Activated CD4-positive, alpha-beta T cell treated with anti-CD3 and anti-CD28 coated beads, Interleukin-2, amount 10 ng/mL, durations not matched to agents 7 days and 5 days (primary cell): ENCODE data around the gene UBAC1. TPM values are rescaled to one million over a fixed set of nuclear protein-coding genes. Genes with fewer than 3 reads are reported as not detected.
"Not testable (repeated sequence)": the region's sequence is repeated elsewhere in the genome, so short reads cannot be mapped to it uniquely, and the experiment has no call there.

ENCODE experiments used
- CTCF ChIA-PET: fragments of 350-600 bp; sonication (Branson Sonifier 250); formaldehyde crosslinking; loops from one replicate; lab custom pipeline; 2021; ENCODE audit warnings: antibody characterized with exemption; lab: Charles Lee
- POLR2A ChIA-PET: fragments of 350-600 bp; sonication (Branson Sonifier 250); formaldehyde crosslinking; loops from one replicate; lab custom pipeline; 2021; ENCODE audit warnings: antibody characterized with exemption; lab: Charles Lee
- DNase-seq: peaks from one replicate; pipeline ENCODE4 v3.0.0-alpha.2; 2020
- H3K27ac Mint-ChIP-seq: one replicate; pipeline ENCODE4 v1.8.0; 2021; ENCODE audit warnings: mild to moderate bottlenecking, moderate library complexity, mixed read lengths
- H3K27me3 Mint-ChIP-seq: one replicate; pipeline ENCODE4 v1.8.0; 2021; ENCODE audit warnings: mixed read lengths
- H3K36me3 Mint-ChIP-seq: one replicate; pipeline ENCODE4 v1.8.0; 2021; ENCODE audit warnings: low read depth, mixed read lengths
- H3K4me1 Mint-ChIP-seq: one replicate; pipeline ENCODE4 v1.8.0; 2021; ENCODE audit warnings: mixed read lengths
- H3K4me3 Mint-ChIP-seq: one replicate; pipeline ENCODE4 v1.8.0; 2021; ENCODE audit warnings: mild to moderate bottlenecking, moderate library complexity, mixed read lengths
- H3K9me3 Mint-ChIP-seq: one replicate; pipeline ENCODE4 v1.8.0; 2021; ENCODE audit warnings: mixed read lengths
- total RNA-seq, 2 experiments: library from RNA; stranded (reverse); gene quantifications; one replicate each; pipeline ENCODE4 v1.2.3, GENCODE V29; 2021

UBAC1 gene
- total RNA-seq, 2 experiments from 2014 or later, result 29.7 to 32.6 TPM

DNA sequence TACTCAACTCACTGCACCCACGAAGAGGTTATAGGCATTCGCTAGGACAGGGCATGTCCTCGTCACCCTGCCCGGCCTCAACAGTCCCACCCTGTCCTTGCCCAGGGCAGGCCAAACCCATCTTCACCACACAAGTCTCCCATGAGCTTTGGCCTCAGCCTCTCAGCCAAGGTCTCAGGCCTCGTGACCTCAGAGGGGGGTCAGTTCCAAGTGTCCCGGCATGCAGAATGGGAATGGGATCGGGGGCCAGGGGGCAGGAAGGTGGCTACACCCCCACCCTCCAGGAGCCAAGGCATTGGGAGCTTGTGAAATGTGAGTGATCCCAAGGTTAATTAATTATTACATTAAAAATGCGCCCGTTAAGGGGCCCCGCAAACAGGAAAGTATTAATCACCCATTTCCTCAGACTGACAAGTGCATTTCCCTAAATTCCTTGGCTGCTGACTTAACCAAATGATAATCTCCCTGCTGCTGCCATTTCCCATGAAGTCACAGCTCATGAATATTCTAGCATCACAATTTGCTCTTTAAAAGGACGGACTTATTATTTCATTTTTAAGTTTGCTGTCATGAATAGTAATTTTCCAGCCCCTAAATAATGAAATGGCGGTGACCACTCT, 8.0 kb upstream of the UBAC1 start:
- DNase-seq, result no peak
- Mint-ChIP-seq H3K9me3 (no peaks in the 10 kb centered on the region), H3K27ac (no peak overlapping the region), H3K27me3 (no peaks in the 10 kb centered on the region), H3K4me1 (peaks cover 17% of the 10 kb centered on the region), H3K4me3 (no peak overlapping the region), H3K36me3 (no peaks in the 10 kb centered on the region)
- CTCF ChIA-PET, result interaction anchor here (0.6 to 0.8 kb wide), 2 partner anchors 66 to 277 kb away, joined by 3 read pairs; no protein-coding TSS in a partner anchor
- POLR2A ChIA-PET, result no interaction called here

DNA sequence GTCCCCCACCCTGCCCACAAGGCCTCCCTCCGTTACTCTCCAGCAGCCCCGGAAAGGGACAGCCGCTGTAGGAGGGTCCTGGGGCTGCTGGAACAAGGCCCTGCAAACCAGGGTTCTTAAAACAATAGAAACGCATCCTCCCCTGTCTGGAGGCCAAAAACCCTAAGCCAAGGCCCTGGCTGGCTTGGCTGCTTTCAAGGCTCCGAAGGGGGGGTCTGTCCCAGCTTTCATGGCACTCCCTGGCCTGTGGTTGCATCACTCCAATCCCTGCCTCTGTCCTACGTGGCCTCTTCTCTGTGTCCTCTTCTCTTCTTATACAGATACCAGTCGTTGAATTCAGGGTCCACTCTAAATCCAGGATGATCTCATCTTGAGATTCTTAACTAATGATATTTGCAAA, 7.4 kb upstream of the UBAC1 start:
- H3K27ac Mint-ChIP-seq, result no peak overlapping the region
- POLR2A ChIA-PET, result no interaction called here
- no peaks in the 10 kb centered on the region for H3K27me3 Mint-ChIP-seq
- H3K4me1 Mint-ChIP-seq, result peaks cover 12% of the 10 kb centered on the region
- no peak for DNase-seq
- no peak overlapping the region for H3K4me3 Mint-ChIP-seq
- no peaks in the 10 kb centered on the region for H3K36me3 Mint-ChIP-seq
- no peaks in the 10 kb centered on the region for H3K9me3 Mint-ChIP-seq
- CTCF ChIA-PET, result interaction anchor here (0.6 to 1.9 kb wide), 7 partner anchors 21 to 170 kb away, joined by 3 to 6 read pairs (median 4); no protein-coding TSS in a partner anchor

DNA sequence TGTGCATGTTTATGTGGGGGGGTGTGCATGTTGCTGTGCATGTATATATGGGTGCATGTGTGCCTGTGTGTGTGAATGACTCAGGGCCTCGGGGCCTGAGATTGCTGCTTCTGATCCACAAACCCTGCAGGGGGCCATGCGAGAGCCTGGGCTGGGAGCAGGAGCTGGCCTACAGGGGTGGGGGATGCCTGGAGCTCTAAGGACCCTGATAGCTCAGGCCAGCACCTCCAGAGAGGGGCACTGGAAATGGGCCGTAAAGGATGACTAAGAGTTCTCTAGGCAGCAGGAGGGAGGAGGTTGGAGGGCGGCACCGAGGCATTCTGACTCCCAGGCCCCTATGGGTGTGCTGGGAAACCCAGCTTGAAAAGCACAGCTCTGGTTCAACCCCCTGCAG, 6.9 kb upstream of the UBAC1 start:
- Mint-ChIP-seq H3K27me3 (no peaks in the 10 kb centered on the region), H3K27ac (no peak overlapping the region), H3K4me3 (no peak overlapping the region), H3K4me1 (peaks cover 7% of the 10 kb centered on the region), H3K9me3 (no peaks in the 10 kb centered on the region), H3K36me3 (no peaks in the 10 kb centered on the region)
- ChIA-PET POLR2A (interaction anchor here (0.6 kb wide), 1 partner anchor 472 kb away, joined by 3 read pairs; no protein-coding TSS in a partner anchor), CTCF (interaction anchor here (0.6 to 1.9 kb wide), 13 partner anchors 21 to 171 kb away, joined by 3 to 8 read pairs (median 3); no protein-coding TSS in a partner anchor)
- DNase-seq, result no peak

DNA sequence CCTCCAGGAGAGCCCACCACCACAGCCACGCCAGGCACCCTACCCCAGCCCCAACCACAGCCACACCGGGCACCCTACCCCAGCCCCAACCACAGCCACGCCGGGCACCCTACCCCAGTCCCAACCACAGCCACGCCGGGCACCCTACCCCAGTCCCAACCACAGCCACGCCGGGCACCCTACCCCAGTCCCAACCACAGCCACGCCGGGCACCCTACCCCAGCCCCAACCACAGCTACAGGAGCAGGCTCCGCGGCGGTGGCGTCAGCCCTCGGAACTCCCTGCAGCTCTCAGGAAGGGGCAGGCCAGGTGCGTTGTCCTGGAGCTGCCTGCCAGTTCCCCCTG, 5.7 kb upstream of the UBAC1 start:
- DNase-seq, H3K4me1 Mint-ChIP-seq, H3K9me3 Mint-ChIP-seq, H3K27ac Mint-ChIP-seq, POLR2A ChIA-PET, H3K4me3 Mint-ChIP-seq, H3K27me3 Mint-ChIP-seq, H3K36me3 Mint-ChIP-seq: not testable (repeated sequence)
- CTCF ChIA-PET, result interaction anchor here (0.6 to 1.9 kb wide), 10 partner anchors 139 to 261 kb away, joined by 3 to 8 read pairs (median 3); no protein-coding TSS in a partner anchor

GRCh38 chr9:135965124-135965756, 4.1 kb upstream of the UBAC1 start:
- Mint-ChIP-seq H3K36me3 (no peaks in the 10 kb centered on the region), H3K4me3 (no peak overlapping the region), H3K4me1 (peaks cover 14% of the 10 kb centered on the region), H3K9me3 (no peaks in the 10 kb centered on the region), H3K27ac (no peak overlapping the region), H3K27me3 (no peaks in the 10 kb centered on the region)
- ChIA-PET CTCF (no interaction called here), POLR2A (no interaction called here)
- no peak for DNase-seq

GRCh38 chr9:135963938-135964337, 2.8 kb upstream of the UBAC1 start:
- no peak overlapping the region for H3K4me3 Mint-ChIP-seq
- CTCF ChIA-PET, result interaction anchor here (0.6 kb wide), 2 partner anchors 159 to 1939 kb away, joined by 3 read pairs; partner anchors contain the start of gene BRD3OS
- no peaks in the 10 kb centered on the region for H3K27me3 Mint-ChIP-seq
- H3K4me1 Mint-ChIP-seq, result peaks cover 24% of the 10 kb centered on the region
- DNase-seq, result no peak
- POLR2A ChIA-PET, result no interaction called here
- H3K9me3 Mint-ChIP-seq, result no peaks in the 10 kb centered on the region
- H3K36me3 Mint-ChIP-seq, result no peaks in the 10 kb centered on the region
- no peak overlapping the region for H3K27ac Mint-ChIP-seq

- H3K4me3 Mint-ChIP-seq, result no peak overlapping the region
- H3K36me3 Mint-ChIP-seq, result no peaks in the 10 kb centered on the region
- H3K27ac Mint-ChIP-seq, result no peak overlapping the region
- ChIA-PET CTCF (no interaction called here), POLR2A (no interaction called here)
- DNase-seq, result no peak
- no peaks in the 10 kb centered on the region for H3K27me3 Mint-ChIP-seq
- H3K9me3 Mint-ChIP-seq, result no peaks in the 10 kb centered on the region
- peaks cover 27% of the 10 kb centered on the region for H3K4me1 Mint-ChIP-seq
These were observed 2.2 kb upstream of the UBAC1 start for GRCh38 chr9:135963338-135963737.

DNA sequence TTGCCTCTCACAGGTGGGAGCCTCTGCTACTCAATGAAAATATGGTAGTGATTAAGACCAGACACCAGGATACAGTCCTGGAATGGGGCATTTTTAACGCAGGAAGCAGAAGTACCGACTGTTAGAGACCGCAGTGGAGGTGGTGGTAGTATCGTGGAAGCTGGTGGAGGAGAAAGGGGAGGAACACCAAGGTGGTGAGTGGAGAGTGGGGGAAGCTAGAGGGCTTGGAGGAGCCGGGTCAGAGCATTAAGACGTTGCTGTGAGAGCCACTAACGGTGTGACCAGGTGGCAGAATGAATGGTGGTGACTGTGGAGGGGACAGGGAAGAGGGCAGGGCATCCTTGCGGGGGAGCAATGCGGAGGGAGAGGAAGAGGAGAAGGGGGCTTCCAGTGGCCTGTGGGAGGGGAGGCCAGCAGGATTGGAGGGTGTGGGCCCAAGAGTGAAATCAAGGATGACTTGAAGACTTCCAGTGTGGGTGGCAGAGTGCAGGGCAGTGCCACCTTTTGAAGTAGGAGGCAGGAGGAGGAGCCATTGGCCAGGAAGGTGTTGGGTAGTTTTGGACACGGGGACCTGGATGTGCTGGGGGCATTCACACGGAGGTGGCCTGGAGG, 1.6 kb upstream of the UBAC1 start:
- ChIA-PET POLR2A (no interaction called here), CTCF (no interaction called here)

GRCh38 chr9:135961811-135962695, 880 bp upstream of the UBAC1 start:
- Mint-ChIP-seq H3K36me3 (no peaks in the 10 kb centered on the region), H3K9me3 (no peaks in the 10 kb centered on the region), H3K27ac (peak overlapping the region; percentile 67), H3K27me3 (no peaks in the 10 kb centered on the region), H3K4me1 (peaks cover 21% of the 10 kb centered on the region), H3K4me3 (peak overlapping the region; percentile 64)
- ChIA-PET CTCF (interaction anchor here (0.7 to 1.7 kb wide), 5 partner anchors 8 to 401 kb away, joined by 3 to 4 read pairs (median 3); no protein-coding TSS in a partner anchor), POLR2A (no interaction called here)
- DNase-seq, result no peak

More for the DNA sequence above, 1.6 kb upstream of the UBAC1 start:
- DNase-seq, result no peak
- Mint-ChIP-seq H3K4me1 (peaks cover 26% of the 10 kb centered on the region), H3K9me3 (no peaks in the 10 kb centered on the region), H3K27ac (no peak overlapping the region), H3K36me3 (no peaks in the 10 kb centered on the region), H3K27me3 (no peaks in the 10 kb centered on the region), H3K4me3 (no peak overlapping the region)

- ChIA-PET POLR2A (no interaction called here), CTCF (interaction anchor here (0.9 to 1.7 kb wide), 5 partner anchors 10 to 95 kb away, joined by 3 to 4 read pairs (median 3); no protein-coding TSS in a partner anchor)
- Mint-ChIP-seq H3K4me3 (peak overlapping the region; percentile 82), H3K9me3 (no peaks in the 10 kb centered on the region), H3K27ac (peak overlapping the region; percentile 83), H3K27me3 (no peaks in the 10 kb centered on the region), H3K36me3 (no peaks in the 10 kb centered on the region), H3K4me1 (peaks cover 21% of the 10 kb centered on the region)
- no peak for DNase-seq
These were observed 529 bp downstream of the UBAC1 start for GRCh38 chr9:135960411-135961276.

- peaks cover under 1% of the 10 kb centered on the region for H3K36me3 Mint-ChIP-seq
- no peak overlapping the region for H3K27ac Mint-ChIP-seq
These were observed 1.4 kb downstream of the UBAC1 start for GRCh38 chr9:135959814-135960213.

More at GRCh38 chr9:135959814-135960213, 1.4 kb downstream of the UBAC1 start:
- Mint-ChIP-seq H3K9me3 (no peaks in the 10 kb centered on the region), H3K27me3 (no peaks in the 10 kb centered on the region), H3K4me1 (peaks cover 21% of the 10 kb centered on the region), H3K4me3 (peak overlapping the region; percentile 82)
- POLR2A ChIA-PET, result no interaction called here
- no peak for DNase-seq
- CTCF ChIA-PET, result interaction anchor here (0.9 kb wide), 1 partner anchor 72 kb away, joined by 4 read pairs; no protein-coding TSS in a partner anchor
